Activated T-cell treated with anti-CD3 and anti-CD28 coated beads, Interleukin-2, amount 50 U/mL, for 24 hours (primary cell): ENCODE results near the gene NSL1.
A peak's percentile ranks its signal among the peaks of the same experiment; 100 is the strongest.

Source experiments
- DNase-seq: peaks from one replicate; pipeline ENCODE4 v3.0.0-alpha.2; 2020
- H3K27ac Mint-ChIP-seq: 2 replicates; pipeline ENCODE4 v1.8.0; 2020; ENCODE audit warnings: mild to moderate bottlenecking, mixed read lengths
- H3K27me3 Mint-ChIP-seq: 2 replicates; pipeline ENCODE4 v1.8.0; 2020; ENCODE audit warnings: mixed read lengths
- H3K36me3 Mint-ChIP-seq: 2 replicates; pipeline ENCODE4 v1.8.0; 2020; ENCODE audit warnings: low read depth, mixed read lengths
- H3K4me1 Mint-ChIP-seq: 2 replicates; pipeline ENCODE4 v1.8.0; 2020; ENCODE audit warnings: low read depth, mixed read lengths
- H3K4me3 Mint-ChIP-seq: 2 replicates; pipeline ENCODE4 v1.8.0; 2020; ENCODE audit warnings: mild to moderate bottlenecking, moderate library complexity, mixed read lengths
- H3K9me3 Mint-ChIP-seq: 2 replicates; pipeline ENCODE4 v1.8.0; 2020; ENCODE audit warnings: mixed read lengths

Gene NSL1

GRCh38 chr1:212698467-212699103 lies 93.0 kb downstream of the NSL1 start:
- Mint-ChIP-seq H3K27ac (peak overlapping the region; percentile 90), H3K4me1 (peaks cover 61% of the 10 kb centered on the region), H3K9me3 (no peaks in the 10 kb centered on the region), H3K36me3 (peaks cover 52% of the 10 kb centered on the region), H3K27me3 (peaks cover 6% of the 10 kb centered on the region), H3K4me3 (peak overlapping the region; percentile 88)
- no peak for DNase-seq

DNA sequence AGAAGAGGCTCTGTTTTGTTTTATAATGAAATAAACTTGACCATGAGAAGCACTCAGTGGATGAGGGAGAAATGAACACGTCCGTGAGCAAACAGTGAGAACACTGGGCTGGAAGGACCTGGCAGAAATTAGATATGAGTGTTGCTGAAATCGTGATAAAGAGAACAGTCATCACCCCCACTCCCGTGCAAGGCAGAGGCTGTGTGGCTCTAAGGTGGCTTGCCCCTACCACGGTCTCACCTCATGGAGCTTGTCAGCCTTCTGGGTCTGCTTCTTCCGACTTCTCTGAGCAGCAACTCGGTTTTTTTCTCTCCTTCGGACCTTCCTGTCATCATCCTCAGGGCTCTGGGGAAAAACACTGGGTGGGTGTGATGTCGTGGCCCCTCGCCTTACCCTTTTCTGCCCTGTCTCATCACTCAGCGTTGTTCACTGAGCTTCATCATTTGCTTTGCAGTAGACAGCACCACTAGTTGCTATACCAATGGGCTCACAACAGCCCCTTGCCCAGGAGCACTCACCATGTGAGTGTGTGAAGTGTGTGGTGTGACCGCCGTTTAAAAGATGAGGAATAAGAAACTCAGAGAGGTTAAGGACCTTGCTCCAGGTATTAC lies 94.8 kb downstream of the NSL1 start:
- Mint-ChIP-seq H3K36me3 (peaks cover 70% of the 10 kb centered on the region), H3K4me3 (peak overlapping the region; percentile 88), H3K4me1 (peaks cover 53% of the 10 kb centered on the region), H3K27ac (peak overlapping the region; percentile 69), H3K27me3 (peaks cover 6% of the 10 kb centered on the region), H3K9me3 (no peaks in the 10 kb centered on the region)
- DNase-seq: no peak

- H3K4me1 Mint-ChIP-seq: peaks cover 38% of the 10 kb centered on the region
Measured at GRCh38 chr1:212692774-212693644, 98.6 kb downstream of the NSL1 start.

GRCh38 chr1:212691561-212692071 lies 100.0 kb downstream of the NSL1 start:
- peak overlapping the region; percentile 59 for H3K27ac Mint-ChIP-seq
- peaks cover 26% of the 10 kb centered on the region for H3K4me1 Mint-ChIP-seq
- DNase-seq: no peak
- H3K27me3 Mint-ChIP-seq: no peaks in the 10 kb centered on the region
- peaks cover 71% of the 10 kb centered on the region for H3K36me3 Mint-ChIP-seq
- H3K9me3 Mint-ChIP-seq: no peaks in the 10 kb centered on the region
- H3K4me3 Mint-ChIP-seq: no peak overlapping the region

More at GRCh38 chr1:212692774-212693644, 98.6 kb downstream of the NSL1 start:
- Mint-ChIP-seq H3K36me3 (peaks cover 72% of the 10 kb centered on the region), H3K9me3 (no peaks in the 10 kb centered on the region), H3K27ac (no peak overlapping the region), H3K27me3 (no peaks in the 10 kb centered on the region), H3K4me3 (no peak overlapping the region)
- no peak for DNase-seq

GRCh38 chr1:212690816-212691403 lies 100.7 kb downstream of the NSL1 start:
- no peaks in the 10 kb centered on the region for H3K9me3 Mint-ChIP-seq
- no peaks in the 10 kb centered on the region for H3K27me3 Mint-ChIP-seq
- no peak for DNase-seq
- H3K27ac Mint-ChIP-seq: peak overlapping the region; percentile 59
- H3K36me3 Mint-ChIP-seq: peaks cover 71% of the 10 kb centered on the region
- H3K4me3 Mint-ChIP-seq: no peak overlapping the region
- peaks cover 19% of the 10 kb centered on the region for H3K4me1 Mint-ChIP-seq

DNA sequence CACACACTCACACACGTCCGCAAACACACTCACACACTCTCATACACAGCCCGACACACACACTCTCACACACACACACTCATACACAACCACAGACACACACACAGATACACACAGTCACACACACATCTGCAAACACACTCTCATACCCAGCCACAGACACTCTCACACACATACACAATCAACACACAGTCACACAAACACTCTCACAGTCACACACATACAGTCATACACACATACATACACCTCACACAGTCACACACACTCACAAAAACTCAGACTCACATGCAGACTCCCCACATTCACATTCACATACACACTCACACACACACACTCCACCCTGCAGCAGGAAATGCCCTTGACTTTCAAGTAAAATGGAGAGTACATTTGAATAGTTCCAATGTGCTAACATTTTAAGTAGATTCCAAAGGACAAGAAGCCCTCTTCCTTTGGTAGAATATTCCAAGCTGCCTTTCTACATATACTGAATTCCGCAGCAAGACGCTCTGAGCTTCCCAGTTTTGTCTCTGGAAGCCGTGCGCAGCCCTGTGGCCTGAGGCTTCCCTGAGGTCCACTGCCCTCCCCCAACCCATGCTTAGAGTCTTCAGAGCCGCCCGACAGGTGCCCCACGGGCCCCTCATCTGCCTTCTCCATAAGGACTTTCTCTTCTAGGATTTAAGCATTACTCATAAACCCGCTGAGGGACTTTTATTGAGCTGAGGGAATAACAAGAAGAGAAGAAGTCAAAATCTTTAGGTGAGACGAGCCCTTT lies 101.6 kb downstream of the NSL1 start:
- Mint-ChIP-seq H3K27me3 (no peaks in the 10 kb centered on the region), H3K4me1 (peaks cover 16% of the 10 kb centered on the region), H3K4me3 (no peak overlapping the region), H3K9me3 (no peaks in the 10 kb centered on the region), H3K27ac (no peak overlapping the region), H3K36me3 (peaks cover 68% of the 10 kb centered on the region)
- no peak for DNase-seq

DNA sequence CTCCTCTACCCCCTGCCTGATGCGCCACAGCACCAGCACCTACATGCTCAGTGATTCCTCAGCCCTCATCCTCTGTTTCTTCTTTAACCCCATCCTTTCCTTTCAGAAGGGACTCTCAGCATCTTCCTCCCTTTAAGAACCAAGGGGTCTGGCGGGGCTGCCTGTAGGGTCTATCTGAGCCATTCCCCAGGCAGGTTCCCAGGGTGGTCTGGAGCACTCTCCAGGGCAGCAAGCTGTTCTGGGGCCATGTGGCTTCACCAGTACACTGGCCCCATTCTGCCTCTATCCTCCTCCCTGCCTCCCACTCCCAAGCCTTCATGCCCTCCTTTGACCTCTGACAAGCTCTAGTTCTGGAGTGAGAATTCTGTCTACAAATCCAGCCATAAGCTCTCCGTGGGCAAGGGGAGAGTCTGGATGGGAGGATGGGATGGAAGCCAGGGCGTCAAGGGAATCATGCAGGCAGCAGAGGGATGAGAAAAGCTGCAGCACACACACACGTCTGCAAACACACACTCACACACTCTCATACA lies 102.3 kb downstream of the NSL1 start:
- Mint-ChIP-seq H3K36me3 (peaks cover 64% of the 10 kb centered on the region), H3K27ac (no peak overlapping the region), H3K27me3 (no peaks in the 10 kb centered on the region), H3K4me1 (peaks cover 14% of the 10 kb centered on the region), H3K9me3 (no peaks in the 10 kb centered on the region), H3K4me3 (no peak overlapping the region)
- DNase-seq: no peak

- Mint-ChIP-seq H3K27ac (no peak overlapping the region), H3K4me3 (no peak overlapping the region), H3K9me3 (no peaks in the 10 kb centered on the region), H3K27me3 (no peaks in the 10 kb centered on the region), H3K4me1 (peaks cover 21% of the 10 kb centered on the region), H3K36me3 (peaks cover 57% of the 10 kb centered on the region)
- DNase-seq: no peak
Measured at GRCh38 chr1:212688341-212689047, 103.1 kb downstream of the NSL1 start.

- Mint-ChIP-seq H3K9me3 (no peaks in the 10 kb centered on the region), H3K27me3 (no peaks in the 10 kb centered on the region), H3K36me3 (peaks cover 50% of the 10 kb centered on the region), H3K4me1 (peaks cover 26% of the 10 kb centered on the region), H3K4me3 (no peak overlapping the region), H3K27ac (no peak overlapping the region)
- DNase-seq: no peak
Measured at GRCh38 chr1:212687811-212688210, 103.8 kb downstream of the NSL1 start.

DNA sequence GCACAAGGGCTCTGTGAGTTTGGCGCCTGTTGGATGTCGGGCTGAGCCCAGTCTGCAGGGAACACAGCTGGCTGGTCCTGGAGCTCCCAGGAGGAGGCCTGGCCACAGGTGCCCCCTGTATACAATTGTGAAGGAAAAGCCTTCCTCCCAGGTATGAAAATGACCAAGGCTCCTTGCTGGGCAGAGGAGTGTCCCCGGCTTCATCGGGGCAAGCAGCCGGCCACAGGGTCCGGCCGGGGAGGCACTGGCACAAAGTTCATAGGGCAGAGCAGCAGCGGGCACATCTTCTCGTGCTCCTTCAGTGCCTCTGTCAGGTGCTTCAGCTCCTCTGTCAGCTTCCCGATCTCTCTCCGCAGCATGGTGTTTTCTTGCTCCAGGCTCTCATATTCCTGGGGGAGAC lies 105.0 kb downstream of the NSL1 start:
- Mint-ChIP-seq H3K27me3 (no peaks in the 10 kb centered on the region), H3K4me1 (peaks cover 30% of the 10 kb centered on the region), H3K9me3 (no peaks in the 10 kb centered on the region), H3K4me3 (no peak overlapping the region), H3K36me3 (peaks cover 38% of the 10 kb centered on the region), H3K27ac (no peak overlapping the region)
- no peak for DNase-seq

GRCh38 chr1:212686069-212686468 lies 105.5 kb downstream of the NSL1 start:
- no peak for DNase-seq
- peaks cover 32% of the 10 kb centered on the region for H3K36me3 Mint-ChIP-seq
- peaks cover 29% of the 10 kb centered on the region for H3K4me1 Mint-ChIP-seq
- no peak overlapping the region for H3K4me3 Mint-ChIP-seq
- no peak overlapping the region for H3K27ac Mint-ChIP-seq
- no peaks in the 10 kb centered on the region for H3K27me3 Mint-ChIP-seq
- no peaks in the 10 kb centered on the region for H3K9me3 Mint-ChIP-seq

GRCh38 chr1:212685429-212685828 lies 106.1 kb downstream of the NSL1 start:
- Mint-ChIP-seq H3K27ac (no peak overlapping the region), H3K36me3 (peaks cover 29% of the 10 kb centered on the region)

GRCh38 chr1:212684521-212685090 lies 107.0 kb downstream of the NSL1 start:
- Mint-ChIP-seq H3K36me3 (peaks cover 29% of the 10 kb centered on the region), H3K9me3 (no peaks in the 10 kb centered on the region), H3K27me3 (no peaks in the 10 kb centered on the region), H3K27ac (no peak overlapping the region), H3K4me1 (peaks cover 40% of the 10 kb centered on the region), H3K4me3 (no peak overlapping the region)
- no peak for DNase-seq

More at GRCh38 chr1:212685429-212685828, 106.1 kb downstream of the NSL1 start:
- Mint-ChIP-seq H3K4me1 (peaks cover 34% of the 10 kb centered on the region), H3K4me3 (no peak overlapping the region), H3K9me3 (no peaks in the 10 kb centered on the region), H3K27me3 (no peaks in the 10 kb centered on the region)
- DNase-seq: no peak
